H1 (cell line): ENCODE measurements around the gene APOC3. TPM values are rescaled to one million over a fixed set of nuclear protein-coding genes. Genes with fewer than 3 reads are reported as not detected.
A peak's percentile ranks its signal among the peaks of the same experiment; 100 is the strongest.

Experiments used
- CTCF ChIA-PET: fragments of 300-600 bp; sonication (Branson Sonifier 250); formaldehyde crosslinking; loops from one replicate; lab custom pipeline; 2021; ENCODE audit not compliant: partially characterized antibody; lab: Charles Lee
- POLR2A ChIA-PET: fragments of 300-600 bp; sonication (Branson Sonifier 250); formaldehyde crosslinking; loops from one replicate; lab custom pipeline; 2021; ENCODE audit warnings: inconsistent platforms; ENCODE audit not compliant: partially characterized antibody; lab: Charles Lee
- DNase-seq, 2 experiments: peaks; one replicate each; pipeline versions ENCODE4 v3.0.0 to v3.0.0-alpha.2; 2010 to 2022; ENCODE audit warnings: low spot score in 2 of 2, low read depth in 1 of 2, mixed read lengths in 1 of 2
- FAIRE-seq: peaks from 2 replicates; lab custom pipeline; 2011; peaks lifted over from hg19 to GRCh38; lab: Jason Lieb, UNC
- H2AFZ ChIP-seq: 2 replicates; pipeline ENCODE4 v1.8.1; 2012; ENCODE audit warnings: low read length, inconsistent platforms
- H2AK5ac ChIP-seq: 2 replicates; pipeline ENCODE4 v1.6.1; 2013; ENCODE audit warnings: low read depth, low read length
- H2BK120ac ChIP-seq: replicated peaks from 2 replicates; pipeline ENCODE3; 2013; ENCODE audit warnings: low read depth, low read length, inconsistent platforms
- H2BK12ac ChIP-seq: 2 replicates; pipeline ENCODE4 v1.6.1; 2013; ENCODE audit warnings: low read depth, low read length
- H2BK15ac ChIP-seq: 2 replicates; pipeline ENCODE4 v1.6.1; 2013; ENCODE audit warnings: low read length
- H2BK20ac ChIP-seq: 2 replicates; pipeline ENCODE4 v1.6.1; 2013; ENCODE audit warnings: low read length
- H2BK5ac ChIP-seq: 2 replicates; pipeline ENCODE4 v1.6.1; 2013; ENCODE audit warnings: low read depth, low read length
- H3K14ac ChIP-seq: 2 replicates; pipeline ENCODE4 v1.6.1; 2013; ENCODE audit warnings: inconsistent platforms; ENCODE audit not compliant: insufficient read length
- H3K18ac ChIP-seq: 2 replicates; pipeline ENCODE4 v1.6.1; 2013; ENCODE audit warnings: low read length; ENCODE audit errors: extremely low read depth
- H3K23ac ChIP-seq: 2 replicates; pipeline ENCODE4 v1.6.1; 2013; ENCODE audit warnings: inconsistent platforms; ENCODE audit not compliant: insufficient read length
- H3K23me2 ChIP-seq: 2 replicates; pipeline ENCODE4 v1.6.1; 2013; ENCODE audit warnings: low read depth, low read length
- H3K27ac ChIP-seq: 2 replicates; pipeline ENCODE4 v1.6.1; 2011; ENCODE audit warnings: low read depth, low read length, inconsistent platforms
- H3K27me3 ChIP-seq, 4 experiments: replicated peaks in 1 of 4; 1 replicate in 1 of 4; 2 replicates in 3 of 4; pipeline versions ENCODE4 v1.6.1 to v1.8.1; 2011 to 2013; ENCODE audit warnings: low read length in 3 of 4, mild to moderate bottlenecking in 3 of 4, inconsistent platforms in 2 of 4, mixed read lengths in 2 of 4, moderate library complexity in 1 of 4; ENCODE audit not compliant: control insufficient read depth in 3 of 4, insufficient read depth in 3 of 4; ENCODE audit errors: extremely low read depth in 1 of 4
- H3K36me3 ChIP-seq, 4 experiments: 2 replicates each; pipeline versions ENCODE4 v1.6.1 to v1.8.1; 2011 to 2013; ENCODE audit warnings: mild to moderate bottlenecking in 4 of 4, low read length in 3 of 4, moderate library complexity in 2 of 4, control low read depth in 1 of 4, inconsistent platforms in 1 of 4; ENCODE audit not compliant: insufficient read depth in 4 of 4, control insufficient read depth in 2 of 4
- H3K4ac ChIP-seq: replicated peaks from 2 replicates; pipeline ENCODE3; 2013; ENCODE audit warnings: low read length, low read depth, mixed read lengths, inconsistent platforms; ENCODE audit not compliant: insufficient read length
- H3K4me1 ChIP-seq, 4 experiments: replicated peaks in 1 of 4; 1 replicate in 1 of 4; 2 replicates in 3 of 4; pipeline versions ENCODE4 v1.6.1 to v1.8.1; 2011 to 2013; ENCODE audit warnings: low read length in 3 of 4, inconsistent platforms in 2 of 4, mixed read lengths in 1 of 4; ENCODE audit not compliant: insufficient read depth in 4 of 4, control insufficient read depth in 3 of 4
- H3K4me2 ChIP-seq, 2 experiments: 2 replicates each; pipeline versions ENCODE4 v1.6.1 to v1.8.1; 2011 to 2013; ENCODE audit warnings: low read depth in 2 of 2, low read length in 2 of 2, control low read depth in 1 of 2, inconsistent platforms in 1 of 2, mild to moderate bottlenecking in 1 of 2; ENCODE audit not compliant: insufficient read depth in 1 of 2
- H3K4me3 ChIP-seq, 4 experiments: fragments of 200-600, 300-600 bp in 1 of 4; sonication (generic), shearing (Covaris generic), sonication (Bioruptor Twin) in 1 of 4; 2 replicates each; pipeline versions ENCODE4 v1.5.1 to v1.8.1; 2011 to 2016; ENCODE audit warnings: low read length in 4 of 4, low read depth in 3 of 4, control low read depth in 2 of 4, inconsistent platforms in 2 of 4, mild to moderate bottlenecking in 2 of 4, mixed read lengths in 1 of 4, moderate library complexity in 1 of 4; ENCODE audit not compliant: insufficient read depth in 2 of 4; ENCODE audit errors: extremely low read depth in 1 of 4
- H3K56ac ChIP-seq: replicated peaks from 2 replicates; pipeline ENCODE3; 2013; ENCODE audit warnings: low read depth, mild to moderate bottlenecking, mixed read lengths, low read length, inconsistent platforms; ENCODE audit not compliant: insufficient read length
- H3K79me1 ChIP-seq: 2 replicates; pipeline ENCODE4 v1.6.1; 2013; ENCODE audit warnings: low read depth, low read length, control low read depth
- H3K79me2 ChIP-seq, 2 experiments: 2 replicates each; pipeline versions ENCODE4 v1.6.1 to v1.8.1; 2012 to 2013; ENCODE audit warnings: low read length in 2 of 2, mild to moderate bottlenecking in 2 of 2, inconsistent platforms in 1 of 2; ENCODE audit not compliant: insufficient read depth in 2 of 2, control insufficient read depth in 1 of 2
- H3K9ac ChIP-seq, 4 experiments: replicated peaks in 1 of 4; 1 replicate in 1 of 4; 2 replicates in 3 of 4; pipeline versions ENCODE4 v1.6.1 to v1.8.1; 2011 to 2013; ENCODE audit warnings: low read depth in 3 of 4, low read length in 3 of 4, control low read depth in 2 of 4, mild to moderate bottlenecking in 2 of 4, moderate library complexity in 2 of 4, inconsistent platforms in 1 of 4; ENCODE audit errors: extremely low read depth in 1 of 4
- H3K9me3 ChIP-seq, 2 experiments: 2 replicates each; pipeline versions ENCODE4 v1.6.1 to v1.8.1; 2012 to 2013; ENCODE audit warnings: mild to moderate bottlenecking in 2 of 2, moderate library complexity in 2 of 2, control low read depth in 1 of 2, inconsistent platforms in 1 of 2, low read depth in 1 of 2, low read length in 1 of 2, mixed read lengths in 1 of 2; ENCODE audit not compliant: insufficient read depth in 2 of 2
- H4K20me1 ChIP-seq, 2 experiments: replicated peaks in 1 of 2; 2 replicates each; pipeline versions ENCODE3 to v1.8.1; 2011 to 2013; ENCODE audit warnings: inconsistent platforms in 2 of 2, low read length in 2 of 2, mild to moderate bottlenecking in 1 of 2; ENCODE audit not compliant: insufficient read depth in 2 of 2, control insufficient read depth in 1 of 2
- H4K5ac ChIP-seq: 2 replicates; pipeline ENCODE4 v1.6.1; 2013; ENCODE audit warnings: low read length, low read depth, mixed read lengths, inconsistent platforms; ENCODE audit not compliant: insufficient read length
- H4K8ac ChIP-seq: 2 replicates; pipeline ENCODE4 v1.8.0; 2013; ENCODE audit warnings: mild to moderate bottlenecking, moderate library complexity, low read length, inconsistent platforms; ENCODE audit not compliant: insufficient read depth; ENCODE audit errors: extremely low read depth
- H4K91ac ChIP-seq: replicated peaks from 2 replicates; pipeline ENCODE3; 2013; ENCODE audit warnings: low read length, mixed read lengths, inconsistent platforms; ENCODE audit not compliant: insufficient read length
- BACH1 ChIP-seq: IDR thresholded peaks from 2 replicates; pipeline ENCODE4 v1.6.1; 2012; ENCODE audit warnings: low read length, improper control_type of control experiment
- CHD1 ChIP-seq: IDR thresholded peaks from 2 replicates; pipeline ENCODE4 v1.6.1; 2012; ENCODE audit warnings: low read depth, low read length, improper control_type of control experiment
- E2F6 ChIP-seq: IDR thresholded peaks from 2 replicates; pipeline ENCODE4 v1.6.1; 2012; ENCODE audit warnings: inconsistent platforms
- EGR1 ChIP-seq: IDR thresholded peaks from 2 replicates; pipeline ENCODE4 v1.6.1; 2011; ENCODE audit warnings: low read depth, low read length, borderline replicate concordance
- EZH2 ChIP-seq: fragments of 200-600 bp; sonication (generic); IDR thresholded peaks from 2 replicates; pipeline ENCODE4 v1.7.1; 2012; ENCODE audit warnings: low read depth, mild to moderate bottlenecking, moderate library complexity, low read length, inconsistent platforms; ENCODE audit not compliant: severe bottlenecking
- KDM5A ChIP-seq: fragments of 200-600 bp; IDR thresholded peaks from 2 replicates; pipeline ENCODE4 v1.7.1; 2012; ENCODE audit warnings: mild to moderate bottlenecking, low read length, inconsistent platforms, mixed read lengths
- RFX5 ChIP-seq: IDR thresholded peaks from 2 replicates; pipeline ENCODE4 v1.6.1; 2011; ENCODE audit warnings: low read depth, low read length, improper control_type of control experiment, borderline replicate concordance
- SIX5 ChIP-seq: IDR thresholded peaks from 2 replicates; pipeline ENCODE4 v1.6.1; 2011; ENCODE audit warnings: mild to moderate bottlenecking, low read depth, low read length
- SRF ChIP-seq: IDR thresholded peaks from 2 replicates; pipeline ENCODE4 v1.6.1; 2011; ENCODE audit warnings: mild to moderate bottlenecking, low read depth, low read length, moderate library complexity
- WGBS, 2 experiments: shearing (Covaris generic) in 1 of 2; methylation state at CpG; one replicate each; pipeline versions ENCODE4 v1.1.6 to v1.1.7; 2013 to 2015; ENCODE audit warnings: low lambda C conversion rate in 2 of 2, mixed read lengths in 2 of 2, inconsistent platforms in 1 of 2, low coverage in 1 of 2, missing lambda C conversion rate in 1 of 2; ENCODE audit not compliant: insufficient replicate concordance in 2 of 2, insufficient coverage in 1 of 2, insufficient read length in 1 of 2; ENCODE audit errors: extremely low coverage in 1 of 2, missing lambda C conversion rate in 1 of 2; 5-methylcytosine and 5-hydroxymethylcytosine counted together
- polyA plus RNA-seq, 7 experiments: library from polyadenylated mRNA; depleted of rRNA in 3 of 7; stranded (reverse) in 5 of 7; unstranded in 2 of 7; fragments of >200 nt in 5 of 7; fragments of 200-250 nt in 2 of 7; gene quantifications; 1 replicate in 5 of 7; 2 replicates in 1 of 7; 4 replicates in 1 of 7; pipeline versions ENCODE4 v1.2.1 to v1.2.3, GENCODE V29; 2011 to 2013; ENCODE audit warnings: missing spikeins in 2 of 7, mixed read lengths in 2 of 7
- total RNA-seq: library from RNA; stranded (reverse); fragmentation: NEBNext Ultra II Directional; extraction: Animal tissue kit (Norgen Biotek cat#: 25700); gene quantifications from 2 replicates; pipeline ENCODE4 v1.2.1, GENCODE V29; 2021

The APOC3 gene
- total and polyA plus RNA-seq, 2 of the 8 experiments (the other 6 are each of a cell fraction or from before 2014, with no cell fraction given), result not detected

- H4K91ac ChIP-seq, result no peak overlapping the region
- no peaks in the 10 kb centered on the region for H3K79me2 ChIP-seq
- H3K27ac ChIP-seq, result no peak overlapping the region
- no peak overlapping the region for H4K5ac ChIP-seq
- no peaks in the 10 kb centered on the region for H3K27me3 ChIP-seq
- no peak overlapping the region for H3K14ac ChIP-seq
- 84% methylated on average over 9 of the region's 9 CpGs; no CpG with 5 or more reads in 1 of the 2 experiments for WGBS, 2 experiments
- H2BK12ac ChIP-seq, result 0 out of 2 replicates have a peak overlapping the region, but pooled peaks have one; percentile 50
- no peak overlapping the region for H3K4me3 ChIP-seq
- H2AFZ ChIP-seq, result no peak overlapping the region
- H2BK15ac ChIP-seq, result no peak overlapping the region
- no peaks in the 10 kb centered on the region for H3K23me2 ChIP-seq
- H4K8ac ChIP-seq, result no peak overlapping the region
- H3K4me2 ChIP-seq, result no peak overlapping the region
- H3K9me3 ChIP-seq, result no peaks in the 10 kb centered on the region; a peak in 1 of 4 replicates
- CTCF ChIA-PET, result interaction anchor here (0.7 to 2.4 kb wide), 5 partner anchors 10 to 263 kb away, joined by 3 to 15 read pairs (median 4); partner anchors contain the start of genes APOA1 and APOA5
- TF ChIP-seq SRF, result no peak
- no peak for TF ChIP-seq CHD1
- TF ChIP-seq SIX5, result no peak
- no peak for TF ChIP-seq RFX5
- no peak for TF ChIP-seq E2F6
- no peak for TF ChIP-seq KDM5A
- TF ChIP-seq EGR1, result no peak
- no peak for TF ChIP-seq EZH2
- no peak for TF ChIP-seq BACH1
- no peak overlapping the region for H2BK5ac ChIP-seq
- DNase-seq (no peak), FAIRE-seq (no peak)
- no peaks in the 10 kb centered on the region for H3K79me1 ChIP-seq
- no peak overlapping the region for H2BK20ac ChIP-seq
- no peak overlapping the region for H3K23ac ChIP-seq
- H3K36me3 ChIP-seq, result no peaks in the 10 kb centered on the region
- no peak overlapping the region for H2AK5ac ChIP-seq
- H3K9ac ChIP-seq, result no peak overlapping the region
- no peak overlapping the region for H3K4ac ChIP-seq
- POLR2A ChIA-PET, result interaction anchor here (0.6 to 1.0 kb wide), 2 partner anchors 16 to 18 kb away, joined by 3 to 5 read pairs; no protein-coding TSS in a partner anchor
- H3K56ac ChIP-seq, result no peak overlapping the region
- H3K4me1 ChIP-seq, result no peaks in the 10 kb centered on the region
- H2BK120ac ChIP-seq, result no peak overlapping the region
- H3K18ac ChIP-seq, result no peak overlapping the region
- H4K20me1 ChIP-seq, result no peaks in the 10 kb centered on the region
Observed at GRCh38 chr11:116826751-116827431, 2.8 kb upstream of the APOC3 start.
